Medulla oblongata (tissue), 1 donor: Measurements from ENCODE around the gene CTNNBL1.
"Not testable (repeated sequence)": the region's sequence is repeated elsewhere in the genome, so short reads cannot be mapped to it uniquely, and the experiment has no call there.

Experiments
- DNase-seq: peaks from one replicate; pipeline ENCODE4 v3.0.0-alpha.2; 2015; ENCODE audit errors: extremely low spot score

CTNNBL1 gene

GRCh38 chr20:37852666-37853065 lies 158.8 kb downstream of the CTNNBL1 start:
- DNase-seq = no peak

- no peak for DNase-seq
Observed at GRCh38 chr20:37853823-37854375, 160.1 kb downstream of the CTNNBL1 start.

- DNase-seq = not testable (repeated sequence)
Observed at GRCh38 chr20:37856034-37856433, 162.2 kb downstream of the CTNNBL1 start.

- no peak for DNase-seq
Observed at GRCh38 chr20:37856932-37857660, 163.3 kb downstream of the CTNNBL1 start.

GRCh38 chr20:37859406-37860171 lies 165.8 kb downstream of the CTNNBL1 start:
- DNase-seq = no peak

- no peak for DNase-seq
Observed at GRCh38 chr20:37863289-37863688, 169.5 kb downstream of the CTNNBL1 start.

GRCh38 chr20:37864298-37864697 lies 170.5 kb downstream of the CTNNBL1 start:
- no peak for DNase-seq

GRCh38 chr20:37866051-37866450 lies 172.2 kb downstream of the CTNNBL1 start:
- no peak for DNase-seq

GRCh38 chr20:37867289-37868195 lies 173.7 kb downstream of the CTNNBL1 start:
- DNase-seq = no peak

GRCh38 chr20:37868851-37869333 lies 175.1 kb downstream of the CTNNBL1 start:
- DNase-seq = no peak

GRCh38 chr20:37869334-37869861 lies 175.6 kb downstream of the CTNNBL1 start:
- no peak for DNase-seq

GRCh38 chr20:37870294-37870693 lies 176.5 kb downstream of the CTNNBL1 start:
- no peak for DNase-seq

GRCh38 chr20:37871751-37872150 lies 177.9 kb downstream of the CTNNBL1 start:
- DNase-seq = no peak

GRCh38 chr20:37872161-37872560 lies 178.3 kb downstream of the CTNNBL1 start:
- no peak for DNase-seq

GRCh38 chr20:37873884-37874283 lies 180.1 kb downstream of the CTNNBL1 start:
- peak; percentile 72 for DNase-seq

- DNase-seq = no peak
Observed at GRCh38 chr20:37875460-37876175, 181.8 kb downstream of the CTNNBL1 start.

GRCh38 chr20:37876863-37877262 lies 183.0 kb downstream of the CTNNBL1 start:
- DNase-seq = no peak

- DNase-seq = no peak
Observed at GRCh38 chr20:37877832-37878772, 184.3 kb downstream of the CTNNBL1 start.

GRCh38 chr20:37878835-37879599 lies 185.2 kb downstream of the CTNNBL1 start:
- no peak for DNase-seq
